GM13977 (cell line): ENCODE measurements around the gene LRRC8A.

Experiments used
- DNase-seq: peaks from one replicate; pipeline ENCODE4 v3.0.0; 2012; ENCODE audit warnings: low spot score
- CTCF ChIP-seq: IDR thresholded peaks from 2 replicates; pipeline ENCODE4 v1.5.1; 2012; ENCODE audit warnings: mild to moderate bottlenecking, control low read depth; ENCODE audit not compliant: insufficient read depth; ENCODE audit errors: extremely low read depth, missing control alignments
- in situ Hi-C: fragments of 300-500 bp; cut with MboI; formaldehyde crosslinking; loops from one replicate; pipeline ENCODE4 v1.12.0; 2022; ENCODE audit warnings: low sequenced_read_pairs, low pct_unique_long_range_greater_than_20kb, mixed read lengths, inconsistent platforms; ENCODE audit not compliant: unreplicated experiment

Gene LRRC8A

GRCh38 chr9:128881884-128882676 is at the start of gene LRRC8A, which contains the start of gene KYAT1:
Gene LRRC8A, plus strand, starts transcription at chr9:128882133. Its CDS starts 25,032 bp downstream, at chr9:128907165.
Gene KYAT1, minus strand, starts transcription at chr9:128881950. Its CDS starts 36,545 bp downstream, at chr9:128845405.
- in situ Hi-C loops: no loop called here
- peak; percentile 0 for TF ChIP-seq CTCF

GRCh38 chr9:128833696-128834095 is 48.2 kb upstream of the LRRC8A start:
- in situ Hi-C loops: no loop called here
- DNase-seq: no peak
- no peak for TF ChIP-seq CTCF

More at GRCh38 chr9:128881884-128882676, at the start of gene LRRC8A, which contains the start of gene KYAT1:
- DNase-seq: peak; percentile 97

GRCh38 chr9:128835246-128836210 is 46.4 kb upstream of the LRRC8A start:
- in situ Hi-C loops: no loop called here
- DNase-seq: no peak

GRCh38 chr9:128836509-128837145 is 45.3 kb upstream of the LRRC8A start:
- in situ Hi-C loops: no loop called here
- no peak for DNase-seq
- TF ChIP-seq CTCF: no peak

More at GRCh38 chr9:128835246-128836210, 46.4 kb upstream of the LRRC8A start:
- TF ChIP-seq CTCF: no peak

GRCh38 chr9:128838338-128838737 is 43.6 kb upstream of the LRRC8A start:
- no peak for TF ChIP-seq CTCF
- in situ Hi-C loops: no loop called here

GRCh38 chr9:128840524-128840923 is 41.4 kb upstream of the LRRC8A start:
- in situ Hi-C loops: no loop called here
- TF ChIP-seq CTCF: no peak

More at GRCh38 chr9:128838338-128838737, 43.6 kb upstream of the LRRC8A start:
- no peak for DNase-seq

More at GRCh38 chr9:128840524-128840923, 41.4 kb upstream of the LRRC8A start:
- DNase-seq: no peak
